Kidney (tissue), 14 donors: ENCODE results near the gene OR51S1. TPM values are rescaled to one million over a fixed set of nuclear protein-coding genes. Genes with fewer than 3 reads are reported as not detected.

Source experiments
- DNase-seq, 5 donors: peaks; one replicate each; pipeline ENCODE4 v3.0.0-alpha.2; 2013 to 2020
- FAIRE-seq: peaks from 2 replicates; lab custom pipeline; 2012; peaks lifted over from hg19 to GRCh38; lab: Jason Lieb, UNC
- H3K27ac ChIP-seq, 2 donors: one replicate each; pipeline ENCODE4 v1.7.0; 2013; ENCODE audit warnings: low read depth in 2 of 2, low read length in 2 of 2, inconsistent platforms in 1 of 2
- H3K27me3 ChIP-seq: one replicate; pipeline ENCODE4 v1.7.1; 2013; ENCODE audit warnings: low read length, inconsistent platforms; ENCODE audit not compliant: control insufficient read depth, insufficient read depth
- H3K36me3 ChIP-seq, 3 donors: one replicate each; pipeline versions ENCODE4 v1.7.0 to v1.7.1; 2013; ENCODE audit warnings: low read length in 3 of 3, control low read depth in 1 of 3, inconsistent platforms in 1 of 3; ENCODE audit not compliant: insufficient read depth in 3 of 3, control insufficient read depth in 2 of 3
- H3K4me1 ChIP-seq, 3 donors: one replicate each; pipeline versions ENCODE4 v1.7.0 to v1.7.1; 2013; ENCODE audit warnings: low read length in 3 of 3, inconsistent platforms in 1 of 3, low read depth in 1 of 3; ENCODE audit not compliant: control insufficient read depth in 2 of 3, insufficient read depth in 2 of 3
- H3K4me3 ChIP-seq, 3 donors: one replicate each; pipeline versions ENCODE4 v1.7.0 to v1.8.1; 2013; ENCODE audit warnings: low read length in 3 of 3, control low read depth in 1 of 3, inconsistent platforms in 1 of 3
- H3K9ac ChIP-seq, 3 donors: one replicate each; pipeline versions ENCODE4 v1.7.0 to v1.7.1; 2013; ENCODE audit warnings: low read length in 3 of 3, control low read depth in 1 of 3, inconsistent platforms in 1 of 3
- H3K9me3 ChIP-seq, 3 donors: one replicate each; pipeline versions ENCODE4 v1.7.0 to v1.7.1; 2013; ENCODE audit warnings: low read length in 3 of 3, control low read depth in 1 of 3, inconsistent platforms in 1 of 3; ENCODE audit not compliant: control insufficient read depth in 2 of 3, insufficient read depth in 1 of 3
- CTCF ChIP-seq: IDR thresholded peaks from 3 replicates; pipeline ENCODE4 v1.5.1; 2012; ENCODE audit warnings: mild to moderate bottlenecking, moderate library complexity, borderline replicate concordance; ENCODE audit not compliant: insufficient read depth; ENCODE audit errors: extremely low read depth
- intact Hi-C: fragments of 100-400 bp; cut with DNase I; formaldehyde crosslinking; loops from one replicate; pipeline ENCODE4 v1.11.1; 2022
- polyA plus RNA-seq: library from polyadenylated mRNA; stranded (reverse); fragments of 350-450 nt; fragmentation: Illumina TruSeq; extraction: RNeasy Lipid Tissue Mini Kit (QIAGEN cat#74804); gene quantifications from one replicate; pipeline ENCODE4 v1.2.3, GENCODE V29; 2014; ENCODE audit warnings: low read depth, low replicate concordance; ENCODE audit not compliant: insufficient read depth
- total RNA-seq: library from RNA; stranded (reverse); fragmentation: NEBNext Ultra II Directional; extraction: Animal tissue kit (Norgen Biotek cat#: 25700); gene quantifications from one replicate; pipeline ENCODE4 v1.2.1, GENCODE V29; 2021
- donor health status: control.
- donor health status: control.
- donor health status: control.
- donor health status: control.
- donor health status: control.
- donor health status: DM: yes; HTN: yes; CAD: no.
- donor health status: Normal renal cell carcinoma (clear cell type).

OR51S1 gene
- total and polyA plus RNA-seq, 2 donors from 2014 or later = not detected

DNA sequence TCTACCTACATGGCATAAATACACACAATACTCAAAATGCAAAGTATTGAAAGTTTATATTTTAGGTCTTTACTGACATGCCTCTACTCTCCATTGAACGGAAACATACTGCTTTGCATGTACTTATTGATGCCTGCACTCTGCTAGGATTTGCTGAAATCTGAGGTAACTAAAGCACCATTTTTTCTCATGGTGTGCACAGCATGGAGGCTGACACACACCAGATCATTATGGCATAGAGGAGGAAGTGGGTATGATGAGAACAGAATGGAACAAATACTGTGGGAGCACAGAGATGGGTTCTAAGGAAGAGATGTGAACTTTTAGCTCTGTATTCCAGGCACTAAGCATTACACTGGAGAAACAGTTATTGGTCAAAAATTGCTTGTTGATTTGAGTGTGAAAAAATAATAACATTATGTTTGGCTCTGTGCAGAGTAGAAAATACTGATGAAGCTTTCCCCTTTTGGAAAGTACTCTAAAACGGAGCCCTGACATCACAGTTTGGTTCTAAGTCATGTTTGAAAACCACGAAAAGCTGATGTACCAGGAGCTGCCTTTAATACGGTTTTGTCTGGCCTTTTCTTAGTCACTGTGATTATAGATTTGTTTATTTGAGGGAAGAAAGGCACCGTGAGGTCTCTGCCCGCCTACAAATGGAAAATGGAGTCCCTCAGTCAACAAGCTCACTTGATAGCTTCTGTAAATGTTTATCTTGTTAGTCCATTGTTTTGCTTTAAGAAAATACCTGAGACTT is 50.4 kb downstream of the OR51S1 start:
- H3K36me3 ChIP-seq = no peaks in the 10 kb centered on the region
- H3K9ac ChIP-seq = no peak overlapping the region
- H3K4me1 ChIP-seq = no peaks in the 10 kb centered on the region
- FAIRE-seq (no peak), DNase-seq (no peak)
- no peak overlapping the region for H3K27ac ChIP-seq
- no peaks in the 10 kb centered on the region for H3K27me3 ChIP-seq
- no peak overlapping the region for H3K4me3 ChIP-seq
- no peaks in the 10 kb centered on the region for H3K9me3 ChIP-seq
- no peak for TF ChIP-seq CTCF
- intact Hi-C loops = no loop called here

Other genes starting within 250 kb of the OR51S1 start
- gene TRIM68, start 241.0 kb downstream of the OR51S1 start, total RNA-seq = 18.3 TPM
- gene TRIM68, start 241.0 kb downstream of the OR51S1 start, polyA plus RNA-seq = 11.3 TPM
- gene OR51D1, start 211.7 kb downstream of the OR51S1 start, total RNA-seq = not detected
- gene OR51D1, start 211.7 kb downstream of the OR51S1 start, polyA plus RNA-seq = not detected
- gene OR51E1, start 205.2 kb downstream of the OR51S1 start, total RNA-seq = 1.4 TPM
- gene OR51E1, start 205.2 kb downstream of the OR51S1 start, polyA plus RNA-seq = 1.7 TPM
- gene OR51E2, start 151.4 kb downstream of the OR51S1 start, total RNA-seq = 1.2 TPM
- gene OR51E2, start 151.4 kb downstream of the OR51S1 start, polyA plus RNA-seq = 0.95 TPM
- gene MMP26, start 144.4 kb downstream of the OR51S1 start, total RNA-seq = not detected
- not detected for gene MMP26, start 144.4 kb downstream of the OR51S1 start, polyA plus RNA-seq
- not detected for gene OR51F1, start 79.3 kb downstream of the OR51S1 start, total RNA-seq
- gene OR51F1, start 79.3 kb downstream of the OR51S1 start, polyA plus RNA-seq = not detected
- not detected for gene OR52R1, start 44.8 kb downstream of the OR51S1 start, total RNA-seq
- not detected for gene OR52R1, start 44.8 kb downstream of the OR51S1 start, polyA plus RNA-seq
- gene OR51F2, start 27.9 kb downstream of the OR51S1 start, total RNA-seq = not detected
- gene OR51F2, start 27.9 kb downstream of the OR51S1 start, polyA plus RNA-seq = not detected
- gene OR51T1, start 32.7 kb upstream of the OR51S1 start, total RNA-seq = not detected
- gene OR51T1, start 32.7 kb upstream of the OR51S1 start, polyA plus RNA-seq = not detected
- not detected for gene OR51A7, start 54.6 kb upstream of the OR51S1 start, total RNA-seq
- not detected for gene OR51A7, start 54.6 kb upstream of the OR51S1 start, polyA plus RNA-seq
- not detected for gene OR51G2, start 70.1 kb upstream of the OR51S1 start, total RNA-seq
- not detected for gene OR51G2, start 70.1 kb upstream of the OR51S1 start, polyA plus RNA-seq
- gene OR51G1, start 75.1 kb upstream of the OR51S1 start, total RNA-seq = not detected
- gene OR51G1, start 75.1 kb upstream of the OR51S1 start, polyA plus RNA-seq = not detected
- gene OR51A4, start 98.4 kb upstream of the OR51S1 start, total RNA-seq = not detected
- gene OR51A4, start 98.4 kb upstream of the OR51S1 start, polyA plus RNA-seq = not detected
- gene OR51A2, start 106.5 kb upstream of the OR51S1 start, total RNA-seq = not detected
- gene OR51A2, start 106.5 kb upstream of the OR51S1 start, polyA plus RNA-seq = not detected
- not detected for gene OR51L1, start 145.6 kb upstream of the OR51S1 start, total RNA-seq
- not detected for gene OR51L1, start 145.6 kb upstream of the OR51S1 start, polyA plus RNA-seq
- not detected for gene OR52J3, start 197.3 kb upstream of the OR51S1 start, total RNA-seq
- gene OR52J3, start 197.3 kb upstream of the OR51S1 start, polyA plus RNA-seq = not detected
- not detected for gene OR52E2, start 210.4 kb upstream of the OR51S1 start, total RNA-seq
- gene OR52E2, start 210.4 kb upstream of the OR51S1 start, polyA plus RNA-seq = not detected
- gene OR52E1, start 220.4 kb upstream of the OR51S1 start, total RNA-seq = not detected
- not detected for gene OR52E1, start 220.4 kb upstream of the OR51S1 start, polyA plus RNA-seq